HFF-Myc (cell line): Measurements from ENCODE around the gene SELENOO.
A peak's percentile ranks its signal among the peaks of the same experiment; 100 is the strongest.

Source experiments
- DNase-seq: peaks from one replicate; pipeline ENCODE4 v3.0.0-alpha.2; 2011; ENCODE audit warnings: low read depth; ENCODE audit errors: extremely low read depth
- H3K4me3 ChIP-seq: replicated peaks from 2 replicates; pipeline ENCODE4 v1.5.1; 2011; ENCODE audit warnings: low read depth, mild to moderate bottlenecking, control low read depth, low read length
- TF ChIP-seq, protein P1 (sequence below): IDR thresholded peaks from 2 replicates; pipeline ENCODE4 v1.5.1; 2012; ENCODE audit warnings: mild to moderate bottlenecking, low read depth, low read length, control low read depth; ENCODE audit errors: missing control alignments

The SELENOO gene

DNA sequence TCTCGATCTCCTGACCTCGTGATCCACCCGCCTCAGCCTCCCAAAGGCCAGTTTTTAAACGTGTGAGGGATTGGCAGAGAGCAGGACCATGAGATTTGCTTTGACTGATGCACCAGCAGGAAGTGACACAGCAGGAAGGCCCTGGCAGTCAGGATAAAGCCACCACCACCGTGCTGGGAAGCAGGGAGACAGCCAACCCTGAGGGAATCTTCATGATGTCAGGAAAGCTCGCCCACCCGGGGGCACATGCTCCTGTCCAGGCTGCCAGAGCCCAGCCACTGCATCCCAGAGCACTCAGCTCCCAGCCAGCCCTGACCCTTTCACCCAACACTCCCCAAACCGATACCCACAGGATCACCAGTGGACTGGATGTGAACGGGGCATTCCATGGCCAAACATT, 37.9 kb downstream of the SELENOO start:
- no peak overlapping the region for H3K4me3 ChIP-seq
- TF ChIP-seq, protein P1, sequence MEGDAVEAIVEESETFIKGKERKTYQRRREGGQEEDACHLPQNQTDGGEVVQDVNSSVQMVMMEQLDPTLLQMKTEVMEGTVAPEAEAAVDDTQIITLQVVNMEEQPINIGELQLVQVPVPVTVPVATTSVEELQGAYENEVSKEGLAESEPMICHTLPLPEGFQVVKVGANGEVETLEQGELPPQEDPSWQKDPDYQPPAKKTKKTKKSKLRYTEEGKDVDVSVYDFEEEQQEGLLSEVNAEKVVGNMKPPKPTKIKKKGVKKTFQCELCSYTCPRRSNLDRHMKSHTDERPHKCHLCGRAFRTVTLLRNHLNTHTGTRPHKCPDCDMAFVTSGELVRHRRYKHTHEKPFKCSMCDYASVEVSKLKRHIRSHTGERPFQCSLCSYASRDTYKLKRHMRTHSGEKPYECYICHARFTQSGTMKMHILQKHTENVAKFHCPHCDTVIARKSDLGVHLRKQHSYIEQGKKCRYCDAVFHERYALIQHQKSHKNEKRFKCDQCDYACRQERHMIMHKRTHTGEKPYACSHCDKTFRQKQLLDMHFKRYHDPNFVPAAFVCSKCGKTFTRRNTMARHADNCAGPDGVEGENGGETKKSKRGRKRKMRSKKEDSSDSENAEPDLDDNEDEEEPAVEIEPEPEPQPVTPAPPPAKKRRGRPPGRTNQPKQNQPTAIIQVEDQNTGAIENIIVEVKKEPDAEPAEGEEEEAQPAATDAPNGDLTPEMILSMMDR, result no peak
- DNase-seq, result no peak

DNA sequence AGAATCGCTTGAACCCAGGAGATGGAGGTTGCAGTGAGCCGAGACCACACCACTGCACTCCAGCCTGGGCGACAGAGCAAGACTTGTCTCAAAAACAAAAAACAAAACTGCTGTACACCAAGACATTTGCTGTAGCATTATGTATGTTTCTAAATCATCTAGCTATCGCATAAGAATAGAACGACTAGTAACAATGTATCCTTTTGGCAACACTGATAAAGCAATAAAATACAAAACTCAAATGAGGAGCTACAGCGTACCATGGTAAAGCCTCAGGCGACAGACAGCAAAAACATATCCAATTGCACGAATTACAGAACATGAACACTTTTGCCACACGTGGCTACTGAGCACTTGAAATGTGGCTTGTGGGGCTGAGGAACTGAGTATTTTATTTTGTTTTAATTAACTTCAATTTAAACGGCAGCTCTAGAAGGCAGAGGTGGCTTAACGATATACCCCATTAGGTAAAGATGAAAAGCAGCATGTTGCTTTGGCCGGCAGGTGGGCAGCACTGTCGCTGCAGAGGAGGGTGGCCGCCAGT, 41.7 kb downstream of the SELENOO start:
- DNase-seq, result no peak
- peak overlapping the region; percentile 95 for H3K4me3 ChIP-seq
- TF ChIP-seq, protein P1, result no peak

DNA sequence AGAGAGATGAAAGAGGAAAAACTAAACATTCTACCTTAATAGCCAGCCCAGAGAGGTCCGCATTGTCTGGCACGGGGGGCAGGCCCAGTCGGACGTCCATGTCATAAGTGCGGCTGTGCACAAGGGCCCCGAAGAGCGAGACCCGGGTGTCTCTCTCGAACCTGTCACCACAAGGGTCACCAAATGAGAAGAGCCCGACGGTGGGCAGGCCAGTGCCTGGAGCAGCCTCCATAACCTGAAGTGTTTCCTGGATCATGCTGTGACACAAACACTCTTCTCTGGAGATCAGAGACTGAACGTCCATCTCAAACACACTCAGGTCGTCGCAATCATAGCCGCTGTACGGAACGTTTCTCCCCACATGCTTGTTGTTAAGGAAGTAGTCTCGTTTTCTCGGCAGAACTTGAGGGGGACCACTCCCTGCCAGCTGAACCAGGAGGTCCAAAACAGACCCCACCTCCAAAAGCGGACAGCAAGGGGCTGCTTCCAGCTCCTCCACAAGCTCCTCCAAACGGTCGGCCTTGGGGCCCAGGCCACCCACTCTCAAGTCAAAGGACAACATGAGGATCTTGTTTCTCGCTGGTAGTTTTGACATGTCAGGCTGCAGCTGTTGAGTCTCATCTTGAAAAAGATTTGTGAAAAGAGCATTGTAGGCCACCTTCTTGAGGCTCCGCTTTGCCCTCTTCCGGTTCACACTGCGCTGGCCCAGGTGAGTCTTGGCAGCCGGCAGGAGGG, 43.0 kb downstream of the SELENOO start:
- H3K4me3 ChIP-seq, result peak overlapping the region; percentile 95
- TF ChIP-seq, protein P1, result no peak
- no peak for DNase-seq

DNA sequence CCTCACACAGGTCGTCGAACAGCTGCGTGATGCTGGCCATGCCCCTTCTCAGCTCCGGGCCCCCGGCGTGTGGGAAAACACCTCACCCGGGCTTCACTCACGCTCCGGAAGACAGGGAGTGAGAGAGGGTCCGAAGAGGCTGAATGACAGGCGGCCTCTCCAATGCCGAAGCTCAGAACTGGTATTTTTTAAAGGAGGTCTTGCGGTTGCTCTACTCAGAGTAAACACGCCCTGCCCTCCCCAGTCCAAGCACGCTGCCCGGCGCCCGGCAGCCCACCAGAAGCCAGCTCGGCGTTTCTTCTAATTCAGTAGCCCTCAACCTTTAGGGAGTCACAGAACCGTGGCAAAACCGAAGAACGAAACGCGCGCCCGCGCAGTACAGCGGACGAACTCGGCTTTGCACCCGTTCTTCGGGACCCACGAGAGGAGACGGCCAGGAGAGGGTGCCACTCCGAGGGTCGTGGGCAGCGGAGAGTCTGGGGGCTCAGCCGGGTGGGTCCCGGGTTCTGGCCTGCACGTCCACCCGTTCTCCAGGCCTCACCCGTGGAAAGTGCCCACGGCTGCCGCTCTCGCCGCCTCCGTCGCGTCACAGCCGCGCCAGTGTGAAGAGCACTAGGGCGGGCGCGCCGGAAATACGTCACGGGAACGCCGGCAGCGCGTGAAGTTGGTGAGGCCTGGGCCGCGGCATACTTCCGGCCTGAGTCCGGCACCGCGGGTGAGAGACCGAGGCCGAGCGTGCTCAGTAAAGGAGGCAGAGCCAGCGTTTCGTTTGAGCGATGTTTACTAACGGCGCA, 43.8 kb downstream of the SELENOO start, which contains the start of gene TUBGCP6:
Gene TUBGCP6, minus strand, starts transcription at position 604 of the 794 bp plus-strand sequence. Its CDS starts 564 bp downstream, at position 40.
- peak within 1 kb of the TSS; percentile 95 for H3K4me3 ChIP-seq
- DNase-seq, result peak; percentile 52
- TF ChIP-seq, protein P1, result no peak

DNA sequence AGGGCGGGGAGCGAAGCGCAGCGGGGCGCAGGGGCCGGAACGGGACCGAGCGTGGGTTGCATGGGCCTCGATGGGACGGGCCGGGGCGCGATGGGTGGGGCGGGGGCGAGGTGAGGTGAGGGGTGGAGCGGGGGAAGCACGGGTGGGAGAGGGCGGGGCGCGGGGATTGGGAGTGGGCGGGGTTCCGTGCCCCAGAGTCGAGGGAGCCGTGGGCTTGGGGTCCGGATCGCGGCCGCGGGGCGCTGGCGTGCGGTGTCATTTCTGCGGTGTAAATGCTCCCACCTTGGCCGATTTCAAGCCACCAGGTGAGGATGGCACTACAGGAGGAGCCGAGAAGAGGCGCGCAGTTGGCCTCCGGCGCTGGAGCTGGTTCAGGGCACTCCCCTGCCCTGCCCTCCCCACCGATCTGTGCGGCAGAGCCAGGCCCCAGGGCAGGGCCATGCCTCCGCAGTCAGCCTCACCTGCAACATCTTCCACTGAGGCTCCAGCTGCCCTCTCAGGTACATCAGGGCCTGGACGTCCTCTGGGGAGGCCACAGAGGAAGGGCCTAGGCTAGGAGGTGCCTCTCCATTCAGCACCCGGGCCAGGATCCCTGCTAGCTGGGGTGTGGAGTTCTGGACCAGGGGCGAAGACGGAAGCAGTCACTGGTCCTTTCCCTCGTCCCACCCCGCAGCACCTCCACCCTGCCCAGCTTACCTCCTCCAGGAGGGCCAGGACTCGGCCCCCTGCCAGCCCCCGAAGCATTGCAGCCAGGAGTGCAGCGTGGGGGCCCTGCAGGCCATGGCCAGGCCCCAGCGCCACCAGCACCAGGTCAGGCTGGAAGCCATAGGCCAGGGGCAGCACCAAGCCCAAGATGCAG, 44.6 kb downstream of the SELENOO start:
- TF ChIP-seq, protein P1, result no peak
- peak overlapping the region; percentile 95 for H3K4me3 ChIP-seq
- no peak for DNase-seq
